LNCaP clone FGC (cell line): ENCODE data around the gene PCOLCE2.

Experiments
- DNase-seq: peaks from one replicate; pipeline ENCODE4 v3.0.0-alpha.2; 2011; ENCODE audit warnings: low read depth
- H3K4me3 ChIP-seq: 2 replicates; pipeline ENCODE4 v1.5.1; 2011; ENCODE audit warnings: mild to moderate bottlenecking, low read depth, low read length, control low read depth
- TF ChIP-seq, protein P1 (sequence below): IDR thresholded peaks from 2 replicates; pipeline ENCODE4 v1.5.1; 2012; ENCODE audit warnings: mild to moderate bottlenecking; ENCODE audit not compliant: control insufficient read depth, insufficient read depth; ENCODE audit errors: extremely low read depth

The PCOLCE2 gene

DNA sequence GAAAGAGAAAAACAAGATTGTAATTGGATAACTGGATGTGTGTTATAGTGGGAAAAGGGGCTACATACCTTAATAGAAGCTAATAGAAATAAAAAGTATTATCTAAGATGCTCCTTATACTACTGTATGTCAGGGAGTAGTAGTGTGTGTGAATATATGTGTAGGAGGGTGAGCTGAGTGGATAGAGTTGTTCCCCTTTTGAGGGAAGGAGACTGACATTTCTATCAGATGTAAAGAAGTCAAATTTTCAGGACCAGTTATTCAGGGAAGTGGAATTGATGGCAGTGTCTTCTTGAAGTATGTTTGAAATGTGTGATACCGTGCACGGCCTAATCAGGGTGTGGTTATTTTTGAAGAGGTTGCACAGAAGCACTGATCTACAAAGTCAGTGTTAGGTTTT lies 49.1 kb downstream of the PCOLCE2 start:
- H3K4me3 ChIP-seq = no peak overlapping the region
- TF ChIP-seq, protein P1, sequence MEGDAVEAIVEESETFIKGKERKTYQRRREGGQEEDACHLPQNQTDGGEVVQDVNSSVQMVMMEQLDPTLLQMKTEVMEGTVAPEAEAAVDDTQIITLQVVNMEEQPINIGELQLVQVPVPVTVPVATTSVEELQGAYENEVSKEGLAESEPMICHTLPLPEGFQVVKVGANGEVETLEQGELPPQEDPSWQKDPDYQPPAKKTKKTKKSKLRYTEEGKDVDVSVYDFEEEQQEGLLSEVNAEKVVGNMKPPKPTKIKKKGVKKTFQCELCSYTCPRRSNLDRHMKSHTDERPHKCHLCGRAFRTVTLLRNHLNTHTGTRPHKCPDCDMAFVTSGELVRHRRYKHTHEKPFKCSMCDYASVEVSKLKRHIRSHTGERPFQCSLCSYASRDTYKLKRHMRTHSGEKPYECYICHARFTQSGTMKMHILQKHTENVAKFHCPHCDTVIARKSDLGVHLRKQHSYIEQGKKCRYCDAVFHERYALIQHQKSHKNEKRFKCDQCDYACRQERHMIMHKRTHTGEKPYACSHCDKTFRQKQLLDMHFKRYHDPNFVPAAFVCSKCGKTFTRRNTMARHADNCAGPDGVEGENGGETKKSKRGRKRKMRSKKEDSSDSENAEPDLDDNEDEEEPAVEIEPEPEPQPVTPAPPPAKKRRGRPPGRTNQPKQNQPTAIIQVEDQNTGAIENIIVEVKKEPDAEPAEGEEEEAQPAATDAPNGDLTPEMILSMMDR = no peak
- no peak for DNase-seq

DNA sequence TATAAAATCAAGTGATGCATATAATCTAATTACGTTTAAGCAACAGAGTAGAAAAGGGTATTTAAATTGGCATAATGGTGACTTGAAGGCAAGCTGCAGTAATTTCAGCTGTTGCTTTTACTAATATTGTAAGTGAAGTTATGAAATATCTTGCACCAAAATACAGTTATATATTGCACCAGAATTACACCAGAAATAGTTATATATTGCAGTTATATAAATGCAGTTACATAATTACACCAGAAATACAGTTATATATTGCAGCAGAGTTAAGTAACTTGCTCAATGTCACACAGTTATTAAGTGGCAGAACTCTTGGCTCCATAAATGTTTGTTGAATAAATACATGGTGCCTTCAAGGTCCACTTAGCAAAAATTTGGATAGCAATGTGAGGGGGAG lies 51.4 kb downstream of the PCOLCE2 start:
- no peak for DNase-seq
- TF ChIP-seq, protein P1 = no peak
- H3K4me3 ChIP-seq = no peak overlapping the region

DNA sequence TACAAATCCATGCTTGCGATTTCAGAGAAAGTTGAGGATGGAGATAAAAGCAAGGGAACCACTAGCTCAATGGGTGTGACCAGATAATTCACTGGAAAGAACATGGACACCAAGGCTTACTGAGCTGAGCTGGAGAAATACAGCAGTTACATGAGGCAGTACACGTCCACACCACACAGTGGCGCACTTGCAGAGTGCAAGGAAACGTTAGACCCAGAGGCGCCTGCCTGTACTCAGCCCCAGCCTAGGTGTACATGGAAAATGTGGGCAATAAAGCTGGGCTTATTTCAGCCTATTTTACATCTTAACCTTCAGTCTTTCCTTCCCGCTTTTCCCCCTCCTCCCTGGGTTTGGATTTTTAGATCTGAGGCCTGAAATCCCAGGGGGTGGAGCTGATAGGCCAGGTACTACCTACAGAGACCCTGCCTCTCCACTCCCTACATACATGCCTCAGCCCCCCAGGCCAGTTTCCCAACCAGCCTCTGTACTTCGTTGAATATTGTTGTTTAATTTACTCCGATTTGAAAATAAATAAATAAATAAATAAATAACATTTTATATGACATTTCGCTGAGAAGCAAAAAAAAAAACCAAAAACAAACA lies 60.1 kb downstream of the PCOLCE2 start:
- no peak overlapping the region for H3K4me3 ChIP-seq
- DNase-seq = peak; percentile 45
- TF ChIP-seq, protein P1 = peak; percentile 98

DNA sequence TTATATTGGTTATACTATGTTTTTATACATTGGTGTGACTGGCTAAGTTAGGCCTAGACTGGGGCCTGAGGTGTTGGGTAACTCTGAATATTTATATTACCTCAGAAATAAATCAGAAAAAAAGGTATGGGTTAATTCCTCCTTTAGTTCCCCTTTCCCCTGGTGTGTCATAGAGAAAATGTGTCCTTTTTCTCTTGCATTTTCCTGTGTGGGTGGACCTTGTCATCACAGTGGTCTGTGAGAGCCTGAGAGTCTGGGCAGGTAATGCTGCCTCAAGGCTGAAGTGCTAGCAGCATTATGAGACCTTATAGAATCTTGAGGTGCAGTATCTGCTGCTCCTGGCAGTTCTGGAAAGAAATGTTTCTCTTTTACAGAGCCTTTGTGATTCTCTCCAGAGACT lies 69.7 kb downstream of the PCOLCE2 start:
- H3K4me3 ChIP-seq = no peak overlapping the region
- DNase-seq = no peak
- TF ChIP-seq, protein P1 = no peak

DNA sequence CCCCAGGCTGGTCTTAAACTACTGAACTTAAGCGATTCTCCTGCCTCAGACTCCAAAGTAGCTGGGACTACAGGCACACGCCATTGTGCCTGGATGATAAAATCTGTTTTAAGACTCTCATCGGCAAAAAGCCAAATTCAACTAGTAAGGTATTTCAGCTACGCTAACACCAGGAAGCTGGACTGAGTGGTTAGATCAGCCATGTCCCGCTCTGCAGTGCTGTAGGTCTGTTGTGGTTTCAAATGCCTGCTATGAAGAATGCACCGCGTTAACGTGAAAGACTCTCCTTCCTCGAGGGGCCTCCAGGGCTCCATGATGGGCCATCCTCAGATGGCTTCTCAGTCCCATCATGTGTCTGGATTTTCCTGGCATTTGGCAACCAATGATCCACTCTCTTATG lies 70.2 kb downstream of the PCOLCE2 start:
- TF ChIP-seq, protein P1 = no peak
- H3K4me3 ChIP-seq = no peak overlapping the region
- peak; percentile 54 for DNase-seq

DNA sequence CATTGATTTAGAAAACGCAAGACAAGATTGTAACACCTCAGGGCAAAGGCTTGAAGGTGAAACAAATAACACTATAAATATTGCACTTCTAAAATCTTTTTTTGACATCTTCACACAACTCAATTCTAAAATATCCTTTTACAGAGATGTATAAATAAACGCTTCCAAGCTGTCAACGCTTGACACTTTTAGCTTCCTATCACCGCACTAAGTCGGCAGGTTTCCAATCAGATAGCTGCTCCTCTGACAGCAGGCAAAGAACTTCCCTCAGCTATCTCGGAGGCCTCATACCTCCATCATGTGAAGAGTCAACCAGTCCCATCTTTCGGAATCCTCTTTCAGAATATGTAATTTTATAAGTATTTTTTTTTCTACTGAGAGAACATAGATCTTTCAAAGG lies 71.0 kb downstream of the PCOLCE2 start:
- DNase-seq = peak; percentile 4

More for the DNA sequence above, 71.0 kb downstream of the PCOLCE2 start:
- TF ChIP-seq, protein P1 = no peak
- H3K4me3 ChIP-seq = no peak overlapping the region
